K562 (cell line): ENCODE measurements around the gene ZNF831. TPM values are rescaled to one million over a fixed set of nuclear protein-coding genes. Genes with fewer than 3 reads are reported as not detected.
A peak's percentile ranks its signal among the peaks of the same experiment; 100 is the strongest.

Source experiments
- ATAC-seq: fragments of 200-7000 bp; cut with Tn5 transposase; 3 replicates; pipeline ENCODE4 v1.9.1; 2020; ENCODE audit warnings: moderate library complexity
- BruUV-seq: library from RNA; stranded (reverse); fragments of 400-500 nt; replicated peaks from 2 replicates; lab custom pipeline; 2021; lab: Mats Ljungman, UMichigan
- CTCF ChIA-PET: fragments of 300-600 bp; formaldehyde crosslinking; extraction: SDS; loops from one replicate; lab custom pipeline; 2021; ENCODE audit warnings: low intra/inter-chr PET ratio; lab: Yijun Ruan, JAX
- POLR2A ChIA-PET: fragments of 300-600, 350-650 bp; sonication (Branson Sonifier 250); formaldehyde crosslinking; extraction: SDS; loops from one replicate; lab custom pipeline; 2021; ENCODE audit warnings: antibody characterized with exemption, inconsistent platforms; lab: Yijun Ruan, JAX
- DNase-seq, 4 experiments: peaks; one replicate each; pipeline versions ENCODE4 v3.0.0 to v3.0.0-alpha.2; 2011 to 2018; ENCODE audit warnings: low spot score in 3 of 4, mixed read lengths in 3 of 4; ENCODE audit errors: extremely low read depth in 1 of 4
- FAIRE-seq: peaks from 2 replicates; lab custom pipeline; 2011; peaks lifted over from hg19 to GRCh38; lab: Jason Lieb, UNC
- H2AFZ ChIP-seq: 2 replicates; pipeline ENCODE4 v1.6.0; 2011; ENCODE audit warnings: low read depth, low read length, control low read depth, inconsistent platforms
- H3K27ac ChIP-seq: fragments of 200-600 bp; 3 replicates; pipeline ENCODE4 v1.8.0; 2011; ENCODE audit warnings: low read depth, mild to moderate bottlenecking, control low read depth, inconsistent platforms, low read length, moderate library complexity, mixed read lengths; ENCODE audit errors: extremely low read depth
- H3K27me3 ChIP-seq, 2 experiments: fragments of 300-600 bp in 1 of 2; 2 replicates in 1 of 2; 3 replicates in 1 of 2; pipeline versions ENCODE4 v1.6.0 to v1.8.0; 2011; ENCODE audit warnings: inconsistent platforms in 2 of 2, low read length in 2 of 2, mild to moderate bottlenecking in 1 of 2, mixed read lengths in 1 of 2, moderate library complexity in 1 of 2; ENCODE audit not compliant: control insufficient read depth in 2 of 2, insufficient read depth in 2 of 2
- H3K36me3 ChIP-seq: fragments of 300-600 bp; 3 replicates; pipeline ENCODE4 v1.8.0; 2011; ENCODE audit warnings: mild to moderate bottlenecking, low read length, inconsistent platforms; ENCODE audit not compliant: control insufficient read depth, insufficient read depth
- H3K4me1 ChIP-seq, 2 experiments: fragments of 200-600 bp in 1 of 2; replicated peaks in 1 of 2; 2 replicates in 1 of 2; 3 replicates in 1 of 2; pipeline versions ENCODE4 v1.5.1 to v1.8.0; 2011; ENCODE audit warnings: inconsistent platforms in 2 of 2, low read length in 2 of 2, mild to moderate bottlenecking in 1 of 2, mixed read lengths in 1 of 2, moderate library complexity in 1 of 2; ENCODE audit not compliant: control insufficient read depth in 2 of 2, insufficient read depth in 2 of 2
- H3K4me2 ChIP-seq: 2 replicates; pipeline ENCODE4 v1.6.1; 2011; ENCODE audit warnings: low read length, control low read depth, inconsistent platforms, mixed read lengths; ENCODE audit not compliant: insufficient read depth
- H3K4me3 ChIP-seq: fragments of 200-600 bp; sonication (generic), shearing (Covaris generic); 2 replicates; pipeline ENCODE4 v1.5.1; 2016; ENCODE audit warnings: control low read depth, inconsistent platforms
- H3K79me2 ChIP-seq: fragments of 200-600 bp; 3 replicates; pipeline ENCODE4 v1.8.0; 2011; ENCODE audit warnings: low read length, inconsistent platforms; ENCODE audit not compliant: control insufficient read depth, insufficient read depth
- H3K9ac ChIP-seq, 2 experiments: 2 replicates each; pipeline versions ENCODE4 v1.6.0 to v1.6.1; 2011; ENCODE audit warnings: low read depth in 2 of 2, low read length in 2 of 2, control low read depth in 1 of 2, inconsistent platforms in 1 of 2, mild to moderate bottlenecking in 1 of 2, mixed read lengths in 1 of 2; ENCODE audit not compliant: insufficient read depth in 1 of 2
- H3K9me1 ChIP-seq: one replicate; pipeline ENCODE4 v1.6.0; 2011; ENCODE audit warnings: inconsistent platforms, mild to moderate bottlenecking, low read length, moderate library complexity; ENCODE audit not compliant: control insufficient read depth, insufficient read depth
- H3K9me3 ChIP-seq: replicated peaks from 2 replicates; pipeline ENCODE4 v1.5.1; 2011; ENCODE audit warnings: low read depth, low read length, inconsistent platforms; ENCODE audit not compliant: control insufficient read depth, insufficient read depth
- H4K20me1 ChIP-seq: replicated peaks from 2 replicates; pipeline ENCODE4 v1.6.1; 2011; ENCODE audit warnings: low read length, inconsistent platforms, mixed read lengths; ENCODE audit not compliant: control insufficient read depth, insufficient read depth
- KHSRP ChIP-seq: fragments of 450-650 bp; IDR thresholded peaks from 2 replicates; pipeline ENCODE4 v1.6.1; 2017
- NCOR1 ChIP-seq: fragments of 450-650 bp; IDR thresholded peaks from 2 replicates; pipeline ENCODE4 v1.6.1; 2016; ENCODE audit warnings: mild to moderate bottlenecking, moderate library complexity
- RBM22 ChIP-seq: fragments of 200-400 bp; formaldehyde crosslinking; IDR thresholded peaks from 2 replicates; pipeline ENCODE4 v1.6.1; 2018; ENCODE audit warnings: low read length, low read depth; ENCODE audit not compliant: poor library complexity, severe bottlenecking
- TARDBP ChIP-seq: fragments of 450-650 bp; IDR thresholded peaks from 2 replicates; pipeline ENCODE4 v1.6.1; 2016
- XRCC4 ChIP-seq: IDR thresholded peaks from one replicate; pipeline ENCODE4 v1.6.1; 2011; ENCODE audit not compliant: insufficient read depth, insufficient read length; ENCODE audit errors: extremely low read depth
- ZNF24 ChIP-seq: fragments of 450-650 bp; IDR thresholded peaks from 2 replicates; pipeline ENCODE4 v1.6.1; 2016
- ZNF354B ChIP-seq: fragments of 250-450 bp; sonication (Bioruptor Pico); IDR thresholded peaks from 2 replicates; pipeline ENCODE4 v1.4.0; 2020
- ZNF77 ChIP-seq: fragments of 250-450 bp; sonication (Bioruptor Pico); IDR thresholded peaks from 2 replicates; pipeline ENCODE4 v1.5.0; 2020
- WGBS: fragments of 100-300 bp; shearing (Covaris generic); methylation state at CpG from one replicate; pipeline ENCODE4 v1.1.6; 2016; ENCODE audit warnings: low coverage, mixed read lengths; ENCODE audit not compliant: insufficient coverage; ENCODE audit errors: missing lambda C conversion rate; 5-methylcytosine and 5-hydroxymethylcytosine counted together
- in situ Hi-C: fragments of 300-500 bp; cut with MboI; formaldehyde crosslinking; loops from 4 replicates; pipeline ENCODE4 v1.15.0; 2018; ENCODE audit warnings: inconsistent platforms, mixed read lengths
- intact Hi-C: fragments of 100-400 bp; cut with micrococcal nuclease; formaldehyde crosslinking; loops from 2 replicates; pipeline ENCODE4 v1.14.2; 2022
- polyA plus RNA-seq, 8 experiments: library from polyadenylated mRNA; depleted of rRNA in 4 of 8; stranded (reverse) in 5 of 8; unstranded in 3 of 8; fragments of >200 nt; fragmentation: Nextera tagmentation in 2 of 8; fragmentation: Illumina TruSeq in 1 of 8; extraction: Ambion mirVana in 2 of 8; extraction: Trizol in 1 of 8; gene quantifications; 2 replicates each; pipeline versions ENCODE4 v1.2.1 to v1.2.3, GENCODE V29; 2011 to 2014; ENCODE audit warnings: inconsistent platforms in 1 of 8, missing spikeins in 1 of 8
- total RNA-seq, 7 experiments: library from RNA; depleted of rRNA in 6 of 7; stranded (reverse); fragments of >200 nt in 6 of 7; fragmentation: Illumina TruSeq in 2 of 7; extraction: Trizol in 2 of 7; gene quantifications; 2 replicates each; pipeline versions ENCODE4 v1.2.1 to v1.2.3, GENCODE V29; 2011 to 2021; ENCODE audit warnings: low replicate concordance in 1 of 7
- TF ChIP-seq, protein P1 (sequence below), 2 experiments: fragments of 150-350 bp in 1 of 2; IDR thresholded peaks; 2 replicates each; pipeline ENCODE4 v1.6.1; 2012 to 2016; ENCODE audit warnings: low read depth in 2 of 2, low read length in 2 of 2, mild to moderate bottlenecking in 1 of 2, moderate library complexity in 1 of 2
- TF ChIP-seq, protein P2 (sequence below): IDR thresholded peaks from 2 replicates; pipeline ENCODE4 v1.6.1; 2016; ENCODE audit warnings: missing genetic modification characterization, missing compliant biosample characterization

Gene ZNF831
- total and polyA plus RNA-seq, 9 of the 15 experiments (the other 6 are each of a cell fraction or from before 2014, with no cell fraction given) = not detected

DNA sequence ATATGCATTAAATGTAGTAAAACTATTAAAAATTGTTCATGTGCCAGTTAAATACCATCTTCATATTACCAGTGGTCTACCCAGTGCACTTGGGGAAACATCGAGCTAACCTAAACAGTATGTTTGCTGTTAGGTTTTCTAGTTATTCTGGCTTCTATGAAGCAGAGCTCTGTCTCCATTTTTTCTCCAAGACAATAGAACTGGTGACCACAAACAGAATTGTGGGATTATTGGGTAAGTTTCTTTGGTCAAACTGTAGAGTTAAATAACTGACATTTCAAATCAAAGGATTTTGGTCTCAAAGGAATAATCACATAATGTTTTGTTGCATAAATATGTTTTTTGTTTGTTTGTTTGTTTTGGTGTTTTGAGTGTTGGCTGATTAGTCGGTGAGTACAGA lies 96.3 kb downstream of the ZNF831 start:
- 0% methylated on average over 2 of the region's 2 CpGs for WGBS
- TF ChIP-seq ZNF77 (no peak), RBM22 (no peak), KHSRP (no peak), TARDBP (no peak), ZNF354B (CRISPR knock-in tag) (no peak), NCOR1 (no peak), ZNF24 (no peak)
- Histone ChIP-seq H3K27ac (no peak overlapping the region), H4K20me1 (no peaks in the 10 kb centered on the region), H3K4me2 (no peak overlapping the region), H3K27me3 (peaks cover 2% of the 10 kb centered on the region in 2 experiments; a peak in 4 of 5 replicates), H3K9me1 (no peaks in the 10 kb centered on the region), H3K4me3 (no peak overlapping the region), H2AFZ (no peak overlapping the region), H3K4me1 (no peaks in the 10 kb centered on the region), H3K79me2 (no peaks in the 10 kb centered on the region), H3K9ac (no peak overlapping the region), H3K36me3 (no peaks in the 10 kb centered on the region), H3K9me3 (no peaks in the 10 kb centered on the region)
- no peak for FAIRE-seq
- CTCF ChIA-PET = no interaction called here
- in situ Hi-C loops = no loop called here
- POLR2A ChIA-PET = interaction anchor here (0.6 kb wide), 1 partner anchor 68 kb away, joined by 3 read pairs; no protein-coding TSS in a partner anchor
- ATAC-seq = no peak
- no TSS peak for BruUV-seq
- DNase-seq = no peak
- intact Hi-C loops = no loop called here

DNA sequence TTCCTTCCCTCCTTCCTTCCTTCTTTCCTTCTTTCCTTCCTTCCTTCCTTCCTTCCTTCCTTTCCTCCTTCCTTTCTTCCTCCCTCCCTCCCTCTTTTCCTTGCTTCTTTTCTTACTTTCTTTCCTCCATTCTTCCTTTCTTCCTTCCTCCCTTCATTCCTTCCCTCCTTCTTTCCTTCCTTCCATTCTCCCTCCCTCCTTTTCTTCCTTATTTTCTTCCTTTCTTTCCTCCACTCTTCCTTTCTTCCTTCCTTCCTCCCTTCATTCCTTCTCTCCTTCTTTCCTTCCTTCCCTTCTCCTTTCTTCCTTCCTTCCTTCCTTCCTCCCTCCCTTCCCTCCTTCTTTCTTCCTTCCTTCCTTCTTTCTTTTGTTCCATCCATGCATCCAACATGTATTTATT lies 101.7 kb downstream of the ZNF831 start:
- ATAC-seq = no peak
- peaks cover 0 to 3% of the 10 kb centered on the region in 2 experiments; a peak in 2 of 5 replicates for H3K27me3 ChIP-seq
- no peaks in the 10 kb centered on the region for H3K79me2 ChIP-seq
- BruUV-seq = no TSS peak
- no peak overlapping the region for H2AFZ ChIP-seq
- DNase-seq = no peak
- no peaks in the 10 kb centered on the region for H3K9me3 ChIP-seq
- H3K27ac ChIP-seq = no peak overlapping the region
- ChIA-PET POLR2A (no interaction called here), CTCF (no interaction called here)
- intact Hi-C loops (no loop called here), in situ Hi-C loops (no loop called here)
- no peaks in the 10 kb centered on the region for H4K20me1 ChIP-seq
- H3K36me3 ChIP-seq = no peaks in the 10 kb centered on the region
- H3K4me1 ChIP-seq = no peaks in the 10 kb centered on the region
- H3K9ac ChIP-seq = no peak overlapping the region
- H3K9me1 ChIP-seq = no peaks in the 10 kb centered on the region
- TF ChIP-seq XRCC4 = no peak
- TF ChIP-seq, protein P1, sequence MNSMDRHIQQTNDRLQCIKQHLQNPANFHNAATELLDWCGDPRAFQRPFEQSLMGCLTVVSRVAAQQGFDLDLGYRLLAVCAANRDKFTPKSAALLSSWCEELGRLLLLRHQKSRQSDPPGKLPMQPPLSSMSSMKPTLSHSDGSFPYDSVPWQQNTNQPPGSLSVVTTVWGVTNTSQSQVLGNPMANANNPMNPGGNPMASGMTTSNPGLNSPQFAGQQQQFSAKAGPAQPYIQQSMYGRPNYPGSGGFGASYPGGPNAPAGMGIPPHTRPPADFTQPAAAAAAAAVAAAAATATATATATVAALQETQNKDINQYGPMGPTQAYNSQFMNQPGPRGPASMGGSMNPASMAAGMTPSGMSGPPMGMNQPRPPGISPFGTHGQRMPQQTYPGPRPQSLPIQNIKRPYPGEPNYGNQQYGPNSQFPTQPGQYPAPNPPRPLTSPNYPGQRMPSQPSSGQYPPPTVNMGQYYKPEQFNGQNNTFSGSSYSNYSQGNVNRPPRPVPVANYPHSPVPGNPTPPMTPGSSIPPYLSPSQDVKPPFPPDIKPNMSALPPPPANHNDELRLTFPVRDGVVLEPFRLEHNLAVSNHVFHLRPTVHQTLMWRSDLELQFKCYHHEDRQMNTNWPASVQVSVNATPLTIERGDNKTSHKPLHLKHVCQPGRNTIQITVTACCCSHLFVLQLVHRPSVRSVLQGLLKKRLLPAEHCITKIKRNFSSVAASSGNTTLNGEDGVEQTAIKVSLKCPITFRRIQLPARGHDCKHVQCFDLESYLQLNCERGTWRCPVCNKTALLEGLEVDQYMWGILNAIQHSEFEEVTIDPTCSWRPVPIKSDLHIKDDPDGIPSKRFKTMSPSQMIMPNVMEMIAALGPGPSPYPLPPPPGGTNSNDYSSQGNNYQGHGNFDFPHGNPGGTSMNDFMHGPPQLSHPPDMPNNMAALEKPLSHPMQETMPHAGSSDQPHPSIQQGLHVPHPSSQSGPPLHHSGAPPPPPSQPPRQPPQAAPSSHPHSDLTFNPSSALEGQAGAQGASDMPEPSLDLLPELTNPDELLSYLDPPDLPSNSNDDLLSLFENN (IDR thresholded peaks at IDR 0.05; ENCODE audit: low read depth in 2 of 2, low read length in 2 of 2) = no peak
- TF ChIP-seq, protein P2, sequence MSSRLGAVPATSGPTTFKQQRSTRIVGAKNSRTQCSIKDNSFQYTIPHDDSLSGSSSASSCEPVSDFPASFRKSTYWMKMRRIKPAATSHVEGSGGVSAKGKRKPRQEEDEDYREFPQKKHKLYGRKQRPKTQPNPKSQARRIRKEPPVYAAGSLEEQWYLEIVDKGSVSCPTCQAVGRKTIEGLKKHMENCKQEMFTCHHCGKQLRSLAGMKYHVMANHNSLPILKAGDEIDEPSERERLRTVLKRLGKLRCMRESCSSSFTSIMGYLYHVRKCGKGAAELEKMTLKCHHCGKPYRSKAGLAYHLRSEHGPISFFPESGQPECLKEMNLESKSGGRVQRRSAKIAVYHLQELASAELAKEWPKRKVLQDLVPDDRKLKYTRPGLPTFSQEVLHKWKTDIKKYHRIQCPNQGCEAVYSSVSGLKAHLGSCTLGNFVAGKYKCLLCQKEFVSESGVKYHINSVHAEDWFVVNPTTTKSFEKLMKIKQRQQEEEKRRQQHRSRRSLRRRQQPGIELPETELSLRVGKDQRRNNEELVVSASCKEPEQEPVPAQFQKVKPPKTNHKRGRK (tag) = peak; percentile 85
- no peak for FAIRE-seq
- H3K4me3 ChIP-seq = no peak overlapping the region
- H3K4me2 ChIP-seq = no peak overlapping the region
